ACC112 (cell line): ENCODE measurements around the gene CCM2L.
"Not testable (repeated sequence)": the region's sequence is repeated elsewhere in the genome, so short reads cannot be mapped to it uniquely, and the experiment has no call there.

Source experiments
- H2AFZ ChIP-seq: fragments of 200-600 bp; sonication (generic); one replicate; pipeline ENCODE4 v1.6.0; 2017; ENCODE audit warnings: antibody characterized with exemption, low read length; ENCODE audit not compliant: unreplicated experiment
- H3K27ac ChIP-seq: fragments of 200-600 bp; sonication (generic); 2 replicates; pipeline ENCODE4 v1.5.1; 2014; ENCODE audit warnings: low read depth, mild to moderate bottlenecking, antibody characterized with exemption, low read length, moderate library complexity
- H3K27me3 ChIP-seq: fragments of 200-600 bp; sonication (generic); 2 replicates; pipeline ENCODE4 v1.6.1; 2014; ENCODE audit warnings: mild to moderate bottlenecking, antibody characterized with exemption, low read length, moderate library complexity, mixed read lengths; ENCODE audit not compliant: insufficient read depth
- H3K36me3 ChIP-seq: fragments of 200-600 bp; sonication (generic); 2 replicates; pipeline ENCODE4 v1.6.1; 2016; ENCODE audit warnings: mild to moderate bottlenecking, antibody characterized with exemption, low read length, moderate library complexity, mixed read lengths; ENCODE audit not compliant: insufficient read depth
- H3K4me1 ChIP-seq: fragments of 200-600 bp; sonication (generic); one replicate; pipeline ENCODE4 v1.6.1; 2016; ENCODE audit warnings: low read length, mixed read lengths; ENCODE audit not compliant: insufficient read depth, unreplicated experiment, control insufficient read depth
- H3K4me3 ChIP-seq: fragments of 200-600 bp; sonication (generic); 2 replicates; pipeline ENCODE4 v1.5.1; 2014; ENCODE audit warnings: mild to moderate bottlenecking, low read depth, low read length
- H3K79me2 ChIP-seq: fragments of 200-600 bp; sonication (generic); one replicate; pipeline ENCODE4 v1.6.0; 2016; ENCODE audit warnings: low read length; ENCODE audit not compliant: control insufficient read depth, unreplicated experiment, insufficient read depth

The CCM2L gene

DNA sequence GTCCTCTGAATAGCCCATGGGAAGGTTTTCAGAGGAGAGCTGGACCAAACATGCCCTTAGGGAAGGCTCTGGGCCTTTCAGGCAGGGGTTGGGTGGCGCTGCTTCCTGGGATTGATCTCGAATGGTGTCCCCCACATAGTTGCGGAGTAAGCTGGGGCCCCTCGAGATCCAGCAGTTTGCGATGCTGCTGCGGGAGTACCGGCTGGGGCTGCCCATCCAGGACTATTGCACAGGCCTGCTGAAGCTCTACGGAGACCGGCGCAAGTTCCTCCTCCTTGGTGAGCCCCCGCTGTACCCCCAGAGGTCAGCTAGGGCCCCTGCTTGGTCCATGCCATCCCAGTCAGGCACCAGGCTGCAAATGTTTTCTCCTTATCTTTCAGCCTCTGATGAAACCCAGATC, 19.3 kb downstream of the CCM2L start:
- H2AFZ ChIP-seq, result no peak overlapping the region
- no peaks in the 10 kb centered on the region for H3K36me3 ChIP-seq
- H3K27me3 ChIP-seq, result peaks cover 48% of the 10 kb centered on the region

DNA sequence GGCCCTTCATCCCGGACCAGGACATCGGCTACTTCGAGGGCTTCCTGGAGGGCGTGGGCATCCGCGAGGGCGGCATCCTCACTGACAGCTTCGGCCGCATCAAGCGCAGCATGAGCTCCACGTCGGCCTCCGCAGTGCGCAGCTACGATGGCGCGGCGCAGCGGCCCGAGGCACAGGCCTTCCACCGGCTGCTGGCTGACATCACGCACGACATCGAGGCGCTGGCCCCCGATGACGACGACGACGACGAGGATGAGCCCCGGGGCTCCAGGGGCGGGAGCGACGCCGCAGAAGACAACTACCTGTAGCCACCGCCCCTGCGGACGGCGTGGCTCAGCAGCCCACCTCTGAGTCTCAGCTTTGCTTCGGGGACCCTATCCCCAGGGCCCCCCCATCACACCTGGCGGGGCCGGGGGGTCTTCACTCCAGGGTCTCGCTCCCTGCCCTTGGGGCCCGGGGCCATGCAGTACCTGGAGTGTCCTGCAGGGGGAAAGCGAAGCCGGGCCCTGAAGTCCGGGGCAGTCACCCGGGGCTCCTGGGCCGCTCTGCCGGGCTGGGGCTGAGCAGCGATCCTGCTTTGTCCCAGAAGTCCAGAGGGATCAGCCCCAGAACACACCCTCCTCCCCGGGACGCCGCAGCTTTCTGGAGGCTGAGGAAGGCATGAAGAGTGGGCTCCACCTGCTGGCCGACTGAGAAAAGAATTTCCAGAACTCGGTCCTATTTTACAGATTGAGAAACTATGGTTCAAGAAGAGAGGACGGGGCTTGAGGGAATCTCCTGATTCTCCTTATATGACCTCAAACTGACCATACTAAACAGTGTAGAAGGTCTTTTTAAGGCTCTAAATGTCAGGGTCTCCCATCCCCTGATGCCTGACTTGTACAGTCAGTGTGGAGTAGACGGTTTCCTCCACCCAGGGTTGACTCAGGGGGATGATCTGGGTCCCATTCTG, 21.0 kb downstream of the CCM2L start:
- Histone ChIP-seq H3K27ac (no peak overlapping the region), H3K27me3 (peaks cover 52% of the 10 kb centered on the region), H3K4me3 (no peak overlapping the region)

More for the DNA sequence above, 19.3 kb downstream of the CCM2L start:
- Histone ChIP-seq H3K4me3 (no peak overlapping the region), H3K4me1 (no peaks in the 10 kb centered on the region), H3K27ac (no peak overlapping the region), H3K79me2 (no peaks in the 10 kb centered on the region)

GRCh38 chr20:32033316-32033715, 23.1 kb downstream of the CCM2L start:
- H3K27me3 ChIP-seq, result peaks cover 54% of the 10 kb centered on the region
- no peak overlapping the region for H2AFZ ChIP-seq
- H3K4me1 ChIP-seq, result no peaks in the 10 kb centered on the region
- no peaks in the 10 kb centered on the region for H3K36me3 ChIP-seq
- H3K4me3 ChIP-seq, result no peak overlapping the region
- H3K27ac ChIP-seq, result no peak overlapping the region
- H3K79me2 ChIP-seq, result no peaks in the 10 kb centered on the region

More for the DNA sequence above, 21.0 kb downstream of the CCM2L start:
- Histone ChIP-seq H3K4me1 (no peaks in the 10 kb centered on the region), H2AFZ (no peak overlapping the region), H3K79me2 (no peaks in the 10 kb centered on the region), H3K36me3 (no peaks in the 10 kb centered on the region)

DNA sequence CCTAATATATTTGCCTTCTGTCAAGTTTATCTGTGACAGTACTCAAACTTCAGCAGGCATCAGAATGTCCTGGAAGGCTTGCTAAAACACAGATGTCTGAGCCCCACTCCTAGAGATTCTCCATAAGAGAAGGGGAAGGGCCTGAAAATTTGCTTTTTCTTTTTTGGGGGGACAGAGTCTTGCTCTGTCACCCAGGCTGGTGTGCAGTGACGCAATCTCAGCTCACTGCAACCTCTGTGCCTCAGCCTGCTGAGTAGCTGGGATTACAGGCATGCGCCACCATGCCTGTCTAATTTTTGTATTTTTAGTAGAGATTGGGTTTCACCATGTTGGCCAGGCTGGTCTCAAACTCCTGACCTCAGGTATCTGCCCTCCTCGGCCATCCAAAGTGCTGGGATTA, 23.5 kb downstream of the CCM2L start:
- H3K27me3 ChIP-seq, result peaks cover 54% of the 10 kb centered on the region
- not testable (repeated sequence) for H3K27ac ChIP-seq, H3K4me3 ChIP-seq, H3K4me1 ChIP-seq, H2AFZ ChIP-seq, H3K36me3 ChIP-seq, H3K79me2 ChIP-seq

- no peaks in the 10 kb centered on the region for H3K36me3 ChIP-seq
- H3K79me2 ChIP-seq, result no peaks in the 10 kb centered on the region
- no peak overlapping the region for H3K4me3 ChIP-seq
- peaks cover 60% of the 10 kb centered on the region for H3K27me3 ChIP-seq
- H2AFZ ChIP-seq, result no peak overlapping the region
- H3K4me1 ChIP-seq, result no peaks in the 10 kb centered on the region
- no peak overlapping the region for H3K27ac ChIP-seq
These were observed 24.6 kb downstream of the CCM2L start for GRCh38 chr20:32034581-32035425.

DNA sequence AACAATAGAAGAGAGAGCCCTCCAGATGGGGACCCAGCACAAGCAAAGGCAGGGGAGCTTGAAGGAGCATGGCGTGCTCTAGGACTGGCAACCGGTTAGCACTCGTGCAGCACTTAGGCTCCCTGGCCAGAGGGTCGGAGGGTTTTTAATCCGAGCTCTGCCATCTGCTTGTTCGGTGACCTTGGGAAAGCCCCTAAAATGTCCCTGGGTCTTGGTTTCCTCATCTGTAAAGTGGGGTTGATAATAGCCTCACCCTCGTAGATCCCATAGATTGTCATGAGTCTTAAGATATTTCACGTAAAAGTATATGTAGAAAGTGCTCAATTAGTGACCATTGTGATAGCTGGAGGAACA, 25.2 kb downstream of the CCM2L start:
- H3K4me3 ChIP-seq, result no peak overlapping the region
- H2AFZ ChIP-seq, result no peak overlapping the region
- no peaks in the 10 kb centered on the region for H3K79me2 ChIP-seq
- H3K4me1 ChIP-seq, result no peaks in the 10 kb centered on the region
- H3K27me3 ChIP-seq, result peaks cover 60% of the 10 kb centered on the region
- H3K36me3 ChIP-seq, result no peaks in the 10 kb centered on the region
- H3K27ac ChIP-seq, result no peak overlapping the region

DNA sequence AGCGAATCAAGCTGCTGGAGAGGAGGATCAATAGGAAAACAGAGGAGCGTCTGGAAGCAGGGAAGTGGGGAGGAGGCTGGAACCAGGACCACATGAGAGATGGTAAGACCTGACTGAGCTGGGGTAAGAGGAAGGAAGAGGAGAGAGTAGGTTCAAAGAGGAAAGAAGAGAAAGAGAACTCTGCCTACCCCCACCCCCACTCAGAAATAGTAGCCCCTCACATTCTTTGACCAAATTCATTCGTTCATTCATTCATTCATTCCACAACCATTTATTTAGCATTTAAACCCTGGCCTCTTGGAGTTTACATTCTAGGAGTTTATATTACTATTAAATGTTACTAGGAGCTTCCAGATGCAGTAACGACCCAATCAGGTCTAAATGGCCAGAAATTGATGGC, 26.0 kb downstream of the CCM2L start:
- Histone ChIP-seq H3K27me3 (peaks cover 62% of the 10 kb centered on the region), H3K79me2 (no peaks in the 10 kb centered on the region), H3K36me3 (no peaks in the 10 kb centered on the region), H2AFZ (no peak overlapping the region), H3K27ac (no peak overlapping the region), H3K4me1 (no peaks in the 10 kb centered on the region), H3K4me3 (no peak overlapping the region)

DNA sequence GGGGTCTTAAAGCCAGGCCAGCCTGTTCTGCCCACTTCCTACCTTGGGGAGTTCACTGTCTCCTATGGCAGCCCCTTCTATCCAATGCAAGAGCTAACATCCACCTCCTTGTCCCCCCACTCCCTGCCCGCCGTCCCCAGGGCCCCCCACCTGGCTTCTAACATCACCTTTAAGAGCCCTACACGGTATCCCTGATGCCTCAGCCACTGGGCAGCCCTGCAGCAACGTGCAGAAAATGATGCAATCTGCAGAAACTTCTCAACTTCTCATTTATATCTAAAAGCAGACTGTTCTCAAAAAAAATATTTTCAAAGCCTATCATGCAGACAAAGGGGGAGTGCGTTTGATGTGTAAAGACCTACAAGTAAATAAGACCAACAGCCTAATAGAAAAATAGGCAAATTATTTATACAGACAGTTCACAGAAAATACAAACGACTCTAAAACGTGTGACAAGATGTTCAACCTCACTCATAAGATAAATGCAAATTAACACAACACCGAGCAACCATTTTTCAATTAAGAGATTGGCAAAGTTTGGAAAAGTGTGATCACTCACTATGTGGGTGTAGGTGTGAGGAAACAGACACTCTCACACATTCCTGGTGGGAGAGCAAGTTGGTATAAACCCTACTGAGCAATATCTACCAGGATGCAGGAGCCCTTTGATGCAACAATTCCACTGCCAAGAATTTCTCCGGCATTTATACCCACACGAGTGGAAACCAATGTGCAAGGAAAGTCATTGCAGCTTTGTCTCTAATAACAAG, 26.7 kb downstream of the CCM2L start:
- H3K79me2 ChIP-seq, result no peaks in the 10 kb centered on the region
- peaks cover 69% of the 10 kb centered on the region for H3K27me3 ChIP-seq
- no peak overlapping the region for H3K27ac ChIP-seq
- no peak overlapping the region for H2AFZ ChIP-seq
- H3K4me3 ChIP-seq, result no peak overlapping the region
- H3K4me1 ChIP-seq, result no peaks in the 10 kb centered on the region
- H3K36me3 ChIP-seq, result no peaks in the 10 kb centered on the region

GRCh38 chr20:32037929-32038328, 27.7 kb downstream of the CCM2L start:
- Histone ChIP-seq H3K36me3 (no peaks in the 10 kb centered on the region), H3K27ac (no peak overlapping the region), H3K4me3 (no peak overlapping the region), H3K27me3 (peaks cover 70% of the 10 kb centered on the region), H3K4me1 (no peaks in the 10 kb centered on the region), H2AFZ (no peak overlapping the region), H3K79me2 (no peaks in the 10 kb centered on the region)

GRCh38 chr20:32040142-32040953, 30.1 kb downstream of the CCM2L start:
- peaks cover 64% of the 10 kb centered on the region for H3K27me3 ChIP-seq
- H2AFZ ChIP-seq, result no peak overlapping the region
- H3K4me3 ChIP-seq, result no peak overlapping the region
- H3K4me1 ChIP-seq, result no peaks in the 10 kb centered on the region
- H3K79me2 ChIP-seq, result no peaks in the 10 kb centered on the region
- no peaks in the 10 kb centered on the region for H3K36me3 ChIP-seq
- H3K27ac ChIP-seq, result no peak overlapping the region
